ENCODE measurements around the gene CDK13.

Gene CDK13

DNA sequence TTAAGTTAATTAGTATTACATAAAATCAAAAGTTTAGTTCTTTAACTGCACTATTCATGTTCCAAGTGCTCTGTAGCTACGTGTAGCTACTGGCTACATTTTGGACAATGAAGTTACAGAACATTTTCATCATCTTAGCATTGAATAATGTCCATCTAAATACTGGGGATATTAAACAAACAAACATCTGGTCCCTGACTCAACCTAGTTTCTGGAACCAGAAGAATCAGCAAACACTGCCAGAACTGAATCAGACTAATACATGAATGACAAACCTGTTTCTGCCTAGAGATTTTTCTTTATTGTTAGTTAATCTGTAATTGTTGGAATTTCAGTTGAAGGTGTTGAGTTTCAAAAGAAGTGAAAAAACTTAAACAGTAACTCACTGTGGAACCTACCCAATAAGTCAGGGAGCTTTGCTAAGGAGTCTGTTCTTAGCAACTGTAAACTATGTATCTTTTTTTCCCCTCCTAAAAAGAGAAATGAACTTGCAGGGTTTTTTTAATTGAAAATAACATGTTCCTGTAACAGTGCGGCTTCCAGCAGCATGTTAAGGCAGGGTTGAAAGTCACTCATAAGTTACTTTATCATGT lies 58.3 kb downstream of the CDK13 start:
- DNase-seq (ENCODE audit: low read depth in 2 of 2): peak; percentile 28 to 33

DNA sequence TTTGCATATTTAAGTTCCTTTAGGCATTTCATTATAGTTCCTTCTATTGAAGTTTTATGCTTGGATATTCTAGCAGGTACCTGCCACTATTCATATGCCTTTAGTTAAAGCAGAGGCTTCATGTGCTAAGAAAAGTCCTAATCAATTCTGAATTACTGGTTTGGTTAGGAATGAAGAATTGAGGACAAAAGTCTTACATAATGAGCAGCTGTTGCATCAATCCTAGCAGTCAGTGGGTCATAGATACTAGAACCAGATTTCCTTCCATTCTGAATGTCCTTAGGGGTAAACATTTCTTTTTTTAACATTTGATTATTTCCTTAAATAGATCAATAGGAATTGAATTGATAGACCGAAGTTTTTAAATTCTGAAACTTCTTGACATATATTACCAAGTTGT lies 59.2 kb downstream of the CDK13 start:
- DNase-seq (ENCODE audit: low read depth in 2 of 2): no peak

DNA sequence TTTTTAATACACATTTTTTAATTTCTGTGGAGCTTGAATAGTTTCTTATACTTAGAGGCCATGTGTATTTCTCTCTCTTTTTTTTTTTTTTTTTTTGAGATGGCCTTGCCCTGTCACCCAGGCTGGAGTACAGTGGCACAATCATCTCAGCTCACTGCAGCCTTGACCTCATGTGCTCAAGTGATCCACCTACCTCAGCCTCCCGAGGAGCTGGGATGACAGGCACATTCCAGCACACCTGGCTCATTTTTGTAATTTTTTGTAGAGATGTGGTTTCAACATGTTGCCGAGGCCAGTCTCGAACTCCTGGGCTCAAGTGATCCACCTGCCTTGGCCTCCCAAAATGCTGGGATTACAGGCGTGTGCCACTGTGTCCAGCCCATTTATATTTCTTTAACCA lies 64.3 kb downstream of the CDK13 start:
- DNase-seq (ENCODE audit: low read depth in 2 of 2): no peak

DNA sequence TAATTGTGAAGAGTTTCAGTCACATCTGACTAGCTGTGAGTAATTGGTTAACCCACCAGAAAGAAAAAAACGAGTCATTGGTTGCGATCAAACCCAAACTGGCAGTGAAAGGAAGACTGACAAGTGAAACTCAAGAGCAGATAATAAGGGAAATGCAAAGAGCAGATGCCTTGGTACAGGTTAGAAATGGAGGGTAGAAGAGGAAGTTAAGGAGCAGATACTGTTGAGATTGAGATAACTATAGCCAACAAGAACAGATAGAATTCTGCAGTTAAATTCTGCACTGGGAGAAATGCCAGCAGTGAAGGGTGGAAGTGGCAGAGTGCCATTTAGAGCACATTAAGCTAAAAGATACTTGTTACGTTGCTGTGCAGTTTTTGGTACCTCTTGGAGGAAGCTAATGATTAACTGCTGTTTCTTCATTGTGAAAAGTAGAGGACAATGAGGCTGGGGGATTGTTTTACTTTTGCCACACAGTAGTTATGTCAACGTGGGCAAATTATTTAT lies 65.8 kb downstream of the CDK13 start:
- DNase-seq (ENCODE audit: low read depth in 2 of 2): peak in 1 of 2 experiments; percentile 23

DNA sequence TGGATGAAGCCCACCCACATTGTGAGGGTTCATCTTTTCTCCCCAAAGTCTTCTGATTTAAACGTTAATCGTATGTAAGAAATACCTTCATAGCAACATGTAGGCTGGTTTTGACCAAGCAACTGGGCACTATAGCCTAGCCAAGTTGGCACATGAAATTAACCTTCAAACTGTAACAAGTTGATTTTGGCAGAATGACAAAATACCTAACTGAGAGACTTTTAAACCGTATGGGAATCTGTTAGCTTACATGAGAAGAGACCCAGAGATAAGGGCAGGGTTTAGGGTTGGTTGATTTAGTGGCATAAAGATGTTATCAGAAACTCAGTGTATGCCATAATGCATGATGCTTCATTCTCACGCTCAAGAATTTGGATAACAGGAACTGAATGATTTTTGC lies 69.5 kb downstream of the CDK13 start:
- no peak for DNase-seq (ENCODE audit: low read depth in 2 of 2)

DNA sequence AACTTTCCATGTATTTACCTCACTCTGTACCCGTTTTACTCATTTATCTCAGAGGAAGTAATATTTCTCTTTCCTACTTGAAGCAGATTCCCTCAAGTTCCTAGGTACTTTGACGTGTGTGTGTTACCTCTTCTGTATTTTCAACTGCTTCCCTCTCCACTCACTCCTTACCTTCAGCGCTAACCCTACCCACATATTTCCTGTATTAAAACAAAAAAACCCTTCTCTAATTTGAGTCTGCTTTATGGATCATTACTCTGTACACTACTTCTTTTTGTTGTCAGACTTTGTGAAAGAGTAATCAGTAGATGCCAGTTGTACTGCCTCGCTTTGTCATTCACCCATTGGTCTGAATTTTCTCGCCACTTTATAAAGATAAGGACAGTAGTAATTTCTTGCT lies 74.0 kb downstream of the CDK13 start:
- no peak for DNase-seq (ENCODE audit: low read depth in 2 of 2)

DNA sequence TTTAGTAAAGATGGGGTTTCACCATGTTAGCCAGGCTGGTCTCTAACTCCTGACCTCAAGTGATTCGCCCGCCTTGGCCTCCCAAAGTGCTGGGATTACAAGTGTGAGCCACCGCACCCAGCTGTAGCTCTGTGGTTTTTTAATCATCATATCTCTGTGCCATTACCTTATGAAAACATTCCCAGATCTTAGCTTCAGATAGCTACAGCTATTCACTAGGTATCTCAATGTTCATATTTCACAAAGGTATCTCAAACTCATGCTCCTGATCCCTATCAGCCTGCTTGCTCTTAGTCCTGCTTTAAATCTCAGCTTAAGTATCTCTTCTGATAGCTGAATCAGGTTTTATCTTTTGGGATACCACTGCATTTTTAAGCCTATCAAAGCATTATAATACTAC lies 74.8 kb downstream of the CDK13 start:
- DNase-seq (ENCODE audit: low read depth in 2 of 2): no peak

DNA sequence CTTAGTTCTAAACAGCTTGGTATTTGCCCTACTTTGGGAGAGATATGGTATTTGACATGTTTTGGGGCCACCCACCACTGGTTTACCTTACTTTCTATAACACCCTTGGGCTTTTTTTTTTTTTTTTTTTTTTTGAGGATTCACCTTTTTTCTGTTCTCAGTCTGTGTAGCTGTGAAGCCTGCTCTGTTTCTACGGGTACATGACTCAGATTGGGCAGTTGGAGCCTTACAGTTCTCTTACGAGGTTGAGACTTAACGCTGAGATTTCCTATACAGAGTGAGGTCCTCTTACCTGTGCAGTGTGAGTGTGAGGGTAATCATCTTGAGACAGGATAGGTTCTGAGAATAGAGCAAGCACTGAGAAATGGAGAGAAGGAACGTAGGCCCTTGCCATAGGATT lies 77.5 kb downstream of the CDK13 start:
- no peak for DNase-seq (ENCODE audit: low read depth in 2 of 2)

DNA sequence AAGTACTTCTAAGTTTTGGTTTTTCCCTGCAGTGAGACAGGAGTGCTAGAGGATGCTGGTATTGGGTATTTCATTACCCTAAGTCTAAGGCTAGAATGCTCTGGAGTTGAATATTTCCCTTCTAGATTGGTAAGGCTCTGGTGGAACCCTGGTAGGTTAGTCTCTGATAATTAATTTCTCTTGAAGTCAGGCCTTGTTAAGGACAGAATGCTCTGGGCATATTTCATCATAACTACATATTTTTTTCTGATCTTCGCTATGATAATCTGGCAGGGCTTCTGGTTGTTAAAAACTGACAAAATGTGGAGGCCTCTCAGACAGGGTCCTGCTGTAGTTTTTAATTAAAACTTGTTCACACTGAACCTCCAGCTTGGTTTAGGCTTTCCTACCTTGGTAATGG lies 83.8 kb downstream of the CDK13 start:
- DNase-seq (ENCODE audit: low read depth in 2 of 2): no peak

DNA sequence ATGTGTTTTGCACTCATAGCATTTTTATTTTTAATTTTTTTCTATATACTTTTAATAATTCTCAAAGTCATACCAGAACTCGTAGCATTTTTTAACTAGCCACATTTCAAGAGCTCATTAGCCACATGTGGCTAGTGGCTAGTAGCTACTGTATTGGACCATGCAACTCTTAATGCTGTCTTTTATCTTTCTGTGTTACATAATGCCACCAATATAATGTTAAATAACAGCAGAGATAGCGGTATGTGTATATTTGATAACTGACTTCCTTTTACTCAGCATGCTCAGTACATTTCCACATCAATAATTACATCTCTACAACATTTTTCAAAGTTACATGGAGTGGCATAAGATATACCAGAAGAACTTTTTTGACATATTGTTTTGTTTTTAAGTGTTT lies 91.4 kb downstream of the CDK13 start:
- no peak for DNase-seq (ENCODE audit: low read depth in 2 of 2)

DNA sequence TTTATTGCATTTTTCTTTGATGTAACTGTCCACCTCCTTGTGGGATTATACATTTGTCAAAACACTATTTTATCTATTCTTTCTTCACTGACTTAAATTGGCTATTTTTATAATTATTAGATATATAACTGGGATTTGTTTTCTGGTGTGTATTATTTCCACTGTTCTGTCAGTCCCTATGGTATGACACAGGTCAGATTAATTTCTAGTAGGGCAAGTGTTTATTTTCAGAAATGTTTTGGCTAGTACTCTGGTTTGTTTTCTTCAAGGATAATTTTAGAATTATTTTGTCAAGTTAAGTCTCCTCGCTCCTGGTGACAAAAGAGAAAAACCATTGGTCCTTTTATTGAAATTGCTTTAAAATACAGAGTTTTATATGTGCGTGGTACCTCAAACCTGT lies 93.1 kb downstream of the CDK13 start:
- DNase-seq (ENCODE audit: low read depth in 2 of 2): no peak

DNA sequence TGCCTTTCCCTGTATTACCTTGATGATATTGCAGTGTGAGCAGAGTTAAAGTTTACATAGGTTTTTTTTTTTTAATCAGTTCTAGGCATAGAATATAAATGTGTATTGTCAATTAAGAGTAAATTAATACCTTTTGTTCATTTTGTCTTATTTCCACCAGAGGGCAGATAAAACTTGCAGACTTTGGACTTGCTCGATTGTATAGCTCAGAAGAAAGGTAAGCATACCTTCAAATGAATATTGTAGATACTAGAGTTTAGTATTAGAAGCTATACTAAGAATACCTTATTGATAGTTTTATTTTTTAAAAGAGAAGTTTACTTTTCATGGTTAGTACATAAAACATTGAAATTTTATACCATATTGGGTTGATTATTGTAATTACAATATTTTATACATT lies 97.6 kb downstream of the CDK13 start:
- DNase-seq (ENCODE audit: low read depth in 2 of 2): no peak

DNA sequence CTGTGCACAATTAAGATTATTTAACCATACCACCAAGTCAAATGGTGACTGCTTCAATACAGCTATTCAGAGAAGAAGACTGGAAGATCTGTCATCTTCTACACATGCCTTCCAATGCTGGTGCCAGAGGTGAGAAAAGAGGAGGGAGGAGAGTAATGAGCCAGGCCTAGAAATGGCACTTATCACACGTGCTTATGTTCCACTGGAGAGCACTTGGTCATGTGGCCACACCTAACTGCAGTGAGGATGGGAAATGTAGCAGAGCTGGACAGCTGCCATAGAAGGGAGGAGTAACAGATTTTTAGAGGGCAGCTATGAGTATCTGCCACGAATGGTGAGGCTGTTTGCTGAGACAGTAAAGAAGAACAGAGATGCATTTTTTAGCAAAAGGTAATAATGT lies 107.2 kb downstream of the CDK13 start:
- DNase-seq (ENCODE audit: low read depth in 2 of 2): no peak

DNA sequence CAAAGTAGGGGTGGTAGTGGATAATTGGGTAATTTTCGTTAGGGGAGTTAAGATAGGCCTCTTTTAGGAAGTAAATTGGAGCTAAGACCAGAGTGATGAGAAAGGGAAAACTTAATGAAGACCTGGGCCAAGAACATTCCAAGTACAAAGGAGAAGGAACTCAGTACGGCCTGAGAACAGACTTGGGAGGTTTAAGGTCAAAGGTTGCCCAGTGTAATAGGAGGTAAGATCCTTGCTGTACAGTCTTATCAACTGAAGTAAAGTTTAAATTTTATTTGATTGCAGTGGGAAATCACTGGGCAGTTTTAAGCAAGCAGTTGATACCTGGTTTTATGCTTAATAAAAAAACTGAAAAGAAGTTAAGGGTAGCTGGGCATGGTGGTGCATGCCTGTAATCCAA lies 108.0 kb downstream of the CDK13 start:
- no peak for DNase-seq (ENCODE audit: low read depth in 2 of 2)

DNA sequence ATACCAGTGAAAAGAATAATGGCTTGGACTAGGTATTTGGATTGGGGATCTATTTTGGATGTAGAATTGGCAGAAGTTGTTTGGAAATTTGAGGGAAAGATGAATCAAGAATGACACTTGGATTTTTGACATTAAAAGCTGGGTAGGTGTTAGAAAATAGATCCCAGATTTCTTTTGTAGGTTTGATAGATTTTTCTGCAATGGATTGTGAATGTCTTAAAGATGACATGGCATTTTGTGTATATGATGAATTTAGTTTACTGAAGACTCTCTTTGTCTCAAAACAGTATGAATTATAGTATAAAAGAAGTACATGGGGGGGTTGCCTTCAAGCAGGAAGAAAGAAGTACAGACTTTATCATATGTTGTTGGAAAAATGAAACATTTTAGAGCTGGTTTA lies 108.6 kb downstream of the CDK13 start:
- no peak for DNase-seq (ENCODE audit: low read depth in 2 of 2)

DNA sequence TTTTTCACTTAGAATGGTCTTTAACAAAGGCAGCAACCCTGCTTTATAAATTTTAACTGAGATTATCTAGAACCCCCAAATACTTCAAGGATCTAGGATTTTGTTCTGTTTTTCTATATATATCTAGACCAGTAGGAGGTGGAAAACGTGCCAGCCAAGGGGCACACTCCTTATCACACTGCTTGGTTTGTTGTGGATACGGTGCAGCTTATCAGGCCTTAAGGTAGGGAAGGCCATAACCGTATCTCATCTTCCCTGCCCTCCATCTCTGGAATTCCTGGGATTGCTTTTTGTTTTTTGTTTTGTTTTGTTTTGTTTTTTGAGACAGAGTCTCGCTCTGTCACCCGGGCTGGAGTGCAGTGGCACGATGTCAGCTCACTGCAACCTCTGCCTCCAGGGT lies 109.0 kb downstream of the CDK13 start:
- DNase-seq (ENCODE audit: low read depth in 2 of 2): no peak

DNA sequence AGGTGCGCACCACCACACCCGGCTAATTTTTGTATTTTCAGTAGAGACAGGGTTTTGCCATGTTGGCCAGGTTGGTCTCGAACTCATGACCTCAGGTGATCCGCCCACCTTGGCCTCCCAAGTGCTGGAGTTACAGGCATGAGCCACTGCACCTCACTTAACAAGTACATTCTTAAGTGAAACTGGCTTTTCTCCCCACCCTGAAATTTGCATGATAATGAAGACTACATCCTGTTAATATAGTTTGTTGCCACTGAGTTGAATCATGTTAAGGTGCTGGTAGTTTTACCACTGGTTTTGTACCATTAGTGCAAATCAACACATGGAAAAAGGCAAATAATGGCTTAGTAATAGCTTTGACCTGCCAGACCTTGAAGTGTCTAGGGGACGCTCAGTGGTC lies 122.2 kb downstream of the CDK13 start:
- DNase-seq (ENCODE audit: low read depth in 2 of 2): no peak

DNA sequence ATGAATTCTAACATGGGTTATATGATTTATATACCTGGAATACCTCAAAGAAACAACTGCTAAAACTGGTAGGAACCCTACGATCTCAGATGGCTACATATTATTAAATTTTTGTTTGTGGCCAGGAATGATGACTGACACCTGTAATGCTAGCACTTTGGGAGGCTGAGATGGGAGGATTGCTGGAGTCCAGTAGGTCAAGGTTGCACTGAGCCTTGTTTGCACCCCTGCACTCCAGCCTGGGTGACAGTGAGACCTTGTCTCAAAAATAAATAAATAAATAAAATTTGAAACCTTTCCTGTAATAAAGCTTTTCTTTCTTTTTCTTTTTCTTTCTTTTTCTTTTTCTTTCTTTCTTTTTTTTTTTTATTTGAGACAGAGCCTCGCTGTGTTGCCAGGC lies 123.2 kb downstream of the CDK13 start:
- DNase-seq (ENCODE audit: low read depth in 2 of 2): no peak

DNA sequence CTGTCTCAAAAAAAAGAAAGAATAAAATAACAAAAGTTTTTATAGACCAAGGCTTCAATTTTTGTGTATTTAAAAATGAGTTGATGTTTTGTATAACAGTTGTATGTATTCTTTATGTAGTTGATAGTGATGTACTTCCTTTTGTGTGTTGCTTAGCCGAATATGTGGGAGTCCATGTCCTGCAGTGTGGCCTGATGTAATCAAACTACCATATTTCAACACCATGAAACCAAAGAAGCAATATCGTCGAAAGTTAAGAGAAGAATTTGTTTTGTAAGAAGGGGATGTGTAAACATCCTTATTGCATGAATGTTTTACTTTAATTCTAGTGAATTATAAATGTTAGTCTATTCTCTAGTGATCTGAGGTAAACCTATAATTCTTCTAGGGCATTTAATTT lies 127.8 kb downstream of the CDK13 start:
- no peak for DNase-seq (ENCODE audit: low read depth in 2 of 2)

DNA sequence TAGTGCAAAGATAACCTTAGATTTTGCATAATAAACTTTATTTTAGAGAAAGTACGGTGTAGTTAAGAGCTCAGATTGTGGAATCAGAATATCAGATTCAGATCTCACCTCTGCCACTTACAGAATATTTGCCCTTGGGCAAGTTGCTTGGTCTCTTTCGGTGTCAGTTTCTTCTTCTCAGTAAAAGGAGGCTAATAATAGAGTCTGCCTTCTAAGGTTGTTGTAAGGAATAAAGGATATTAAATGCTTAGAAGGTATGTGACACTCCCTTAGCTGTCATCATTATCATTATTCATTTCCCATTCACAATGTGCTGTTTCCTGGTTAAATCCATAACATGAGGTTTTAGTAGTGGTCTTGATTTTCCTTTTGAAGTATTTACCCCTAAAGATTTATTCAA lies 142.1 kb downstream of the CDK13 start:
- no peak for DNase-seq (ENCODE audit: low read depth in 2 of 2)

DNA sequence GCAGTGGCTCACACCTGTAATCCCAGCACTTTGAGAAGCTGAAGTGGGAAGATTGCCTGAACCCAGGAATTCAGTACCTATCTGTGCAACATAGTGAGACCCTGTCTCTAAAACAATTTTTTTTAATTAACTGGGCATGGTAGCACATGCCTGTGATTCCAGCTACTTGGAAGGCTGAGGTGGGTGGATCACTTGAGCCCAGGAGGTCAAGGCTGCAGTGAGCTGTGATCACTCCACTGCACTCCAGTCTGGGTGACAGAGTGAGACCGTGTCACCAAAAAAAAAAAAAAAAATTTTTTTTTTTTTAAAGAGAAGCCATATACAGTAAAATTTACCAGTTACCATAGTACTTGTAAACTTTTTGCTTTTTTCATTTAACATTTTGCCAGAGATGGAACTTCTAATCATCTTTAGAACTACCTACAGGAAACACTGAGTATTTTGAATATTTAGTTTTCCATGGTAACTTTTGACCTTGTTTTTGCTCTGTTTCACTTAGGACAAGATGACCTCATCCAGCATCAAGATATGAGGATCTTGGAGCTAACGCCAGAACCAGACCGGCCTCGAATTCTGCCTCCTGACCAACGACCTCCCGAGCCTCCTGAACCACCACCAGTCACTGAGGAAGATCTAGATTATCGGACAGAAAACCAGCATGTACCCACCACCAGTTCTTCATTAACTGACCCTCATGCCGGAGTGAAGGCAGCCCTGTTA lies 143.7 kb downstream of the CDK13 start:
- DNase-seq (ENCODE audit: low read depth in 2 of 2): no peak

DNA sequence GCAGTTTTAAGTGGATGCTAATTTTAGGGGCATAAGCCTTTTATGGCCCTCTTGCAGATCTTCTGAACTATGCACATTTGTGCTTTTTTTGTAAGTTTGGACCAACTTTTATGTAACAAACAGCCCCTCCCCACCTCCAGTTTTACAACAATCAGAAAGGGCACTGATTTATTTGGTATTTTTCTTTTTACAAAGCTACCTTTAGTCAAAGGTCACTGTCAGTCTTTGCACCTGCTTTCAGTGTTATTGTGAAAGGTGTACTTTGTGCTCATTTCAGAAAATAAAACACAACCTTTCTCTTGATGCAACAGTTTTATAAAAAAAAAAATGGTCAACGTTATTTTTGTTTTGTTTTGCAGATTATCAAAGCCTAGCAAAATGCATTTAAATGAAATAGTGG lies 145.2 kb downstream of the CDK13 start:
- DNase-seq (ENCODE audit: low read depth in 2 of 2): no peak

DNA sequence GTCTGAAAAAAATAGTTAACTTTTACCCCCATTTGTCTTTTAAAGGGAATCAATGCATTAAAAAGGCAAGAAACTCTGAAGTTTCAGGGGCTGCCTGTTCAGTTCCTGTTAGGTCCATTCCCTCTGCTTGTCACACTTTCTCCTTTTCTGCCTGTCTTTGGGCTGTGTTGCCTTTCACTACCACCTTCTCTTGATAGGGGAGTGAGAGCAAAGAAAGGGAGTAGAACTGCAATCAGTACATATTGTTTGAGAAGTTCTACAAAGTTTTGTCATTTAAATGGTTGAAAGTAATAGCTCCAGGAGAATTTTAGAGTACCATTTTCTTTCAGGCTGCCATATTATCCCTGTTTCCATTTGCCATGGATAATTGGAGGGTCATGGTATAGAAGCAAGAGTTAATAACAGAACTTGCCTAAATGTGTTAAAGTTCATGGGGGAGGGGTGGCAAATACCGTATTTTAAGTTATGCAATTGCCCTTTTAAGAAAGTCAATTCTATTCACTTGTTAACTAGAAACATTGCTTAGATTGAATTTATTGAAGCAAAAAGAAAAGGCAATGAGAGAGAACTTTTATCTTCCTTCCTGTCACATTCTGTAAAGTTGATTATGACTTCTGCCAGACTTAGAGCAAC lies 145.8 kb downstream of the CDK13 start:
- DNase-seq (ENCODE audit: low read depth in 2 of 2): no peak

Measured in fibroblast of skin of left biceps (primary cell).